GM19025 (cell line): ENCODE data around the gene CISTR.
"Not testable (repeated sequence)": the region's sequence is repeated elsewhere in the genome, so short reads cannot be mapped to it uniquely, and the experiment has no call there.

Source experiments
- ATAC-seq: cut with Tn5 transposase; IDR thresholded peaks from one replicate; pipeline ENCODE4 v1.9.1; 2021; ENCODE audit warnings: mild to moderate bottlenecking, low read depth, moderate library complexity; ENCODE audit not compliant: unreplicated experiment

Gene CISTR

GRCh38 chr12:53765891-53766290 is 14.1 kb upstream of the CISTR start:
- ATAC-seq, result no peak

GRCh38 chr12:53764615-53765014 is 12.8 kb upstream of the CISTR start:
- ATAC-seq, result no peak

- not testable (repeated sequence) for ATAC-seq
Observed at GRCh38 chr12:53762793-53763192, 11.0 kb upstream of the CISTR start.

- no peak for ATAC-seq
Observed at GRCh38 chr12:53761306-53761705, 9.5 kb upstream of the CISTR start.

- ATAC-seq, result no peak
Observed at GRCh38 chr12:53759261-53759660, 7.5 kb upstream of the CISTR start.

GRCh38 chr12:53758730-53759103 is 6.9 kb upstream of the CISTR start:
- no peak for ATAC-seq

- no peak for ATAC-seq
Observed at GRCh38 chr12:53758081-53758729, 6.4 kb upstream of the CISTR start.

- ATAC-seq, result no peak
Observed at GRCh38 chr12:53757101-53757770, 5.5 kb upstream of the CISTR start.

- ATAC-seq, result no peak
Observed at GRCh38 chr12:53756300-53757100, 4.7 kb upstream of the CISTR start.

GRCh38 chr12:53755893-53756292 is 4.1 kb upstream of the CISTR start:
- no peak for ATAC-seq

GRCh38 chr12:53755451-53755891 is 3.7 kb upstream of the CISTR start:
- no peak for ATAC-seq

- ATAC-seq, result no peak
Observed at GRCh38 chr12:53754633-53755264, 3.0 kb upstream of the CISTR start.

GRCh38 chr12:53754188-53754585 is 2.4 kb upstream of the CISTR start:
- no peak for ATAC-seq

- ATAC-seq, result no peak
Observed at GRCh38 chr12:53752621-53753020, 842 bp upstream of the CISTR start.

- no peak for ATAC-seq
Observed at GRCh38 chr12:53752192-53752601, 418 bp upstream of the CISTR start.

GRCh38 chr12:53750812-53751335 is 905 bp downstream of the CISTR start:
- ATAC-seq, result no peak

GRCh38 chr12:53749986-53750811 is 1.6 kb downstream of the CISTR start:
- ATAC-seq, result no peak

GRCh38 chr12:53748072-53748840 is 3.5 kb downstream of the CISTR start:
- ATAC-seq, result no peak

- no peak for ATAC-seq
Observed at GRCh38 chr12:53747095-53747494, 4.7 kb downstream of the CISTR start.
